CD4-positive, alpha-beta T cell (primary cell): Measurements from ENCODE around the gene PPM1L. TPM values are rescaled to one million over a fixed set of nuclear protein-coding genes. Genes with fewer than 3 reads are reported as not detected.

ENCODE experiments used
- ATAC-seq: fragments of 200-7000 bp; cut with Tn5 transposase; one replicate; pipeline ENCODE4 v1.10.0; 2022; ENCODE audit warnings: mild to moderate bottlenecking; ENCODE audit not compliant: poor library complexity
- CTCF ChIA-PET: fragments of 350-600 bp; sonication (Branson Sonifier 250); formaldehyde crosslinking; loops from one replicate; lab custom pipeline; 2021; ENCODE audit warnings: antibody characterized with exemption, inconsistent platforms; lab: Charles Lee
- POLR2A ChIA-PET: fragments of 350-600 bp; sonication (Branson Sonifier 250); formaldehyde crosslinking; loops from one replicate; lab custom pipeline; 2021; ENCODE audit warnings: antibody characterized with exemption, inconsistent platforms; lab: Charles Lee
- DNase-seq, 14 experiments: peaks; one replicate each; pipeline ENCODE4 v3.0.0-alpha.2; 2013 to 2020; ENCODE audit warnings: mixed read lengths in 2 of 14
- H3K27ac ChIP-seq, 2 donors: one replicate each; pipeline versions ENCODE4 v1.5.1 to v1.7.0; 2013; ENCODE audit warnings: low read length in 2 of 2, low read depth in 1 of 2, mild to moderate bottlenecking in 1 of 2
- H3K27me3 ChIP-seq, 2 experiments: 1 replicate in 1 of 2; 2 replicates in 1 of 2; pipeline versions ENCODE4 v1.6.1 to v1.7.0; 2013; ENCODE audit warnings: low read length in 2 of 2, control low read depth in 1 of 2, mild to moderate bottlenecking in 1 of 2, moderate library complexity in 1 of 2; ENCODE audit not compliant: insufficient read depth in 2 of 2, control insufficient read depth in 1 of 2
- H3K36me3 ChIP-seq: one replicate; pipeline ENCODE4 v1.6.1; 2013; ENCODE audit warnings: low read length, control low read depth; ENCODE audit not compliant: insufficient read depth
- H3K4me1 ChIP-seq: one replicate; pipeline ENCODE4 v1.6.1; 2013; ENCODE audit warnings: low read length, control low read depth; ENCODE audit not compliant: insufficient read depth
- H3K4me3 ChIP-seq: one replicate; pipeline ENCODE4 v1.5.1; 2013; ENCODE audit warnings: mild to moderate bottlenecking, low read length, moderate library complexity
- H3K9me3 ChIP-seq, 2 experiments: 1 replicate in 1 of 2; 2 replicates in 1 of 2; pipeline versions ENCODE4 v1.6.1 to v1.7.0; 2013; ENCODE audit warnings: low read length in 2 of 2, mild to moderate bottlenecking in 2 of 2, control low read depth in 1 of 2, moderate library complexity in 1 of 2; ENCODE audit not compliant: control insufficient read depth in 1 of 2, insufficient read depth in 1 of 2
- H3K27ac Mint-ChIP-seq: one replicate; pipeline ENCODE4 v1.8.0; 2020; ENCODE audit warnings: mixed read lengths
- H3K27me3 Mint-ChIP-seq: one replicate; pipeline ENCODE4 v1.8.0; 2021; ENCODE audit warnings: mixed read lengths
- H3K36me3 Mint-ChIP-seq: one replicate; pipeline ENCODE4 v1.8.0; 2021; ENCODE audit warnings: low read depth, mixed read lengths
- H3K4me1 Mint-ChIP-seq: one replicate; pipeline ENCODE4 v1.8.0; 2021; ENCODE audit warnings: low read depth, mixed read lengths
- H3K4me3 Mint-ChIP-seq: one replicate; pipeline ENCODE4 v1.8.0; 2020; ENCODE audit warnings: mild to moderate bottlenecking, mixed read lengths
- H3K9me3 Mint-ChIP-seq: one replicate; pipeline ENCODE4 v1.8.0; 2020; ENCODE audit warnings: mixed read lengths
- intact Hi-C, 2 experiments: fragments of 100-400 bp; cut with DNase I in 1 of 2; cut with micrococcal nuclease in 1 of 2; formaldehyde crosslinking; loops; one replicate each; pipeline versions ENCODE4 v1.15.1 to v1.9.0; 2023 to 2025; cut with DNase I, micrococcal nuclease
- total RNA-seq, 174 experiments: library from RNA in 2 of 174; stranded (reverse) in 2 of 174; gene quantifications; one replicate each; pipeline ENCODE4 v1.2.3 and lab custom pipeline; 2021 to 2026
- TF ChIP-seq, protein P1 (sequence below): fragments of 200-600 bp; IDR thresholded peaks from one replicate; pipeline ENCODE4 v1.8.0; 2022; ENCODE audit warnings: antibody characterized with exemption, mild to moderate bottlenecking

Gene PPM1L
- total RNA-seq, 2 experiments from 2014 or later, result 3.0 to 3.4 TPM

DNA sequence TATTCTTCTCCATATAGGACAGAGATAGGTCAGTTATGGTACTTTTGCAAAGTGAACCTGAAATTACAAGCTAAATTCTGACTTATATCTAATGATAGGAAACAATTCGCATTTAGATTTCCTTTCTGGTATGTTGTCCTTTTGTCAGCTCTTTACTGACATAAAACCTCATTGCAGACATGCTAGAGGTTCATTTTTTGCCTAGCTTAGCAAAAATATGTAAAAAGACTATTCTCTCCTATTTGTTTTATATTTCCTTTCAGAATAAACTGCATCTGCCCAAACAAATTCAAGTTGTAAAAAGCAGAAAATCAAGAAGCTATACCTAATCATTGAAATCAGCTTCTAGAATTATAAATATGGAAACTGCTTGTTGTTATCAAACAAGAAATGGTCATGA, 168.7 kb downstream of the PPM1L start:
- POLR2A ChIA-PET, result no interaction called here
- Mint-ChIP-seq H3K27me3 (no peaks in the 10 kb centered on the region), H3K27ac (no peak overlapping the region), H3K4me3 (no peak overlapping the region), H3K4me1 (no peaks in the 10 kb centered on the region), H3K9me3 (no peaks in the 10 kb centered on the region), H3K36me3 (no peaks in the 10 kb centered on the region)
- CTCF ChIA-PET, result interaction anchor here (1.2 kb wide), 1 partner anchor 66 kb away, joined by 4 read pairs; no protein-coding TSS in a partner anchor
- intact Hi-C loops, result no loop called here
- Histone ChIP-seq H3K9me3 (no peaks in the 10 kb centered on the region), H3K27me3 (no peaks in the 10 kb centered on the region), H3K4me1 (no peaks in the 10 kb centered on the region), H3K36me3 (no peaks in the 10 kb centered on the region), H3K4me3 (no peak overlapping the region), H3K27ac (no peak overlapping the region)
- no peak for ATAC-seq
- TF ChIP-seq, protein P1, sequence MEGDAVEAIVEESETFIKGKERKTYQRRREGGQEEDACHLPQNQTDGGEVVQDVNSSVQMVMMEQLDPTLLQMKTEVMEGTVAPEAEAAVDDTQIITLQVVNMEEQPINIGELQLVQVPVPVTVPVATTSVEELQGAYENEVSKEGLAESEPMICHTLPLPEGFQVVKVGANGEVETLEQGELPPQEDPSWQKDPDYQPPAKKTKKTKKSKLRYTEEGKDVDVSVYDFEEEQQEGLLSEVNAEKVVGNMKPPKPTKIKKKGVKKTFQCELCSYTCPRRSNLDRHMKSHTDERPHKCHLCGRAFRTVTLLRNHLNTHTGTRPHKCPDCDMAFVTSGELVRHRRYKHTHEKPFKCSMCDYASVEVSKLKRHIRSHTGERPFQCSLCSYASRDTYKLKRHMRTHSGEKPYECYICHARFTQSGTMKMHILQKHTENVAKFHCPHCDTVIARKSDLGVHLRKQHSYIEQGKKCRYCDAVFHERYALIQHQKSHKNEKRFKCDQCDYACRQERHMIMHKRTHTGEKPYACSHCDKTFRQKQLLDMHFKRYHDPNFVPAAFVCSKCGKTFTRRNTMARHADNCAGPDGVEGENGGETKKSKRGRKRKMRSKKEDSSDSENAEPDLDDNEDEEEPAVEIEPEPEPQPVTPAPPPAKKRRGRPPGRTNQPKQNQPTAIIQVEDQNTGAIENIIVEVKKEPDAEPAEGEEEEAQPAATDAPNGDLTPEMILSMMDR, result no peak
- DNase-seq, result no peak

- Histone ChIP-seq H3K9me3 (no peaks in the 10 kb centered on the region), H3K27me3 (no peaks in the 10 kb centered on the region), H3K4me3 (no peak overlapping the region), H3K27ac (no peak overlapping the region), H3K36me3 (no peaks in the 10 kb centered on the region), H3K4me1 (no peaks in the 10 kb centered on the region)
- ATAC-seq, result no peak
- ChIA-PET POLR2A (no interaction called here), CTCF (no interaction called here)
- DNase-seq, result no peak
- Mint-ChIP-seq H3K4me1 (no peaks in the 10 kb centered on the region), H3K4me3 (no peak overlapping the region), H3K27ac (no peak overlapping the region), H3K9me3 (no peaks in the 10 kb centered on the region), H3K36me3 (no peaks in the 10 kb centered on the region), H3K27me3 (no peaks in the 10 kb centered on the region)
- intact Hi-C loops, result no loop called here
- TF ChIP-seq, protein P1, result no peak
Measured at GRCh38 chr3:160927620-160928019, 171.6 kb downstream of the PPM1L start.

- Histone ChIP-seq H3K27me3 (no peaks in the 10 kb centered on the region), H3K4me3 (no peak overlapping the region), H3K36me3 (no peaks in the 10 kb centered on the region), H3K9me3 (no peaks in the 10 kb centered on the region), H3K27ac (no peak overlapping the region), H3K4me1 (no peaks in the 10 kb centered on the region)
- ChIA-PET POLR2A (no interaction called here), CTCF (no interaction called here)
- DNase-seq (no peak), ATAC-seq (no peak)
- intact Hi-C loops, result no loop called here
- H3K4me3 Mint-ChIP-seq, result no peak overlapping the region
- H3K27ac Mint-ChIP-seq, result no peak overlapping the region
- no peaks in the 10 kb centered on the region for H3K9me3 Mint-ChIP-seq
- no peaks in the 10 kb centered on the region for H3K36me3 Mint-ChIP-seq
- H3K27me3 Mint-ChIP-seq, result no peaks in the 10 kb centered on the region
- TF ChIP-seq, protein P1, result no peak
- H3K4me1 Mint-ChIP-seq, result no peaks in the 10 kb centered on the region
Measured at GRCh38 chr3:160928183-160928726, 172.2 kb downstream of the PPM1L start.
